Measurements from ENCODE around the gene LYPD5. TPM values are rescaled to one million over a fixed set of nuclear protein-coding genes. Genes with fewer than 3 reads are reported as not detected.

LYPD5 gene
- 1 to 10 TPM in 2 of 3 donors, under 1 TPM in 1; 0.61 to 4.8 (median 3.9) TPM for total RNA-seq
- long read RNA-seq, donor 1, partial matches to known transcripts, result 0 of 3 reads
- long read RNA-seq, donor 1, other reads (novel, unspliced or antisense), result 0 of 3 reads
- long read RNA-seq, donor 2, partial matches to known transcripts, result 0 of 9 reads
- long read RNA-seq, donor 2, other reads (novel, unspliced or antisense), result 2 of 9 reads

- ATAC-seq (no peak), DNase-seq (no peak)
- no peak for TF ChIP-seq CTCF (IDR thresholded peaks at IDR 0.05)
- Histone ChIP-seq H3K36me3 (ENCODE audit: low read depth) (no peaks in the 10 kb centered on the region), H3K4me1 (ENCODE audit: low read depth) (peaks cover 4% of the 10 kb centered on the region), H3K4me3 (no peak within 1 kb of the TSS), H3K9me3 (no peaks in the 10 kb centered on the region)
- intact Hi-C loops (cut with DNase I, micrococcal nuclease), result no loop called here
Measured at GRCh38 chr19:43802216-43802951, at the start of gene LYPD5. LYPD5 (minus strand) TSS chr19:43802447; CDS start chr19:43802380, 67 bp downstream.

- H3K9me3 ChIP-seq, result peaks cover 100% of the 10 kb centered on the region
- H3K4me3 ChIP-seq, result no peak overlapping the region
- no peak for ATAC-seq
- no peaks in the 10 kb centered on the region for H3K36me3 ChIP-seq (ENCODE audit: low read depth)
- DNase-seq, result no peak
- no peaks in the 10 kb centered on the region for H3K4me1 ChIP-seq (ENCODE audit: low read depth)
- intact Hi-C loops (cut with DNase I, micrococcal nuclease), result no loop called here
- TF ChIP-seq CTCF (IDR thresholded peaks at IDR 0.05), result no peak
Measured at GRCh38 chr19:43848821-43849220, 46.6 kb upstream of the LYPD5 start.

- intact Hi-C loops (cut with DNase I, micrococcal nuclease), result no loop called here
- TF ChIP-seq CTCF (IDR thresholded peaks at IDR 0.05), result no peak
- H3K36me3 ChIP-seq (ENCODE audit: low read depth), result peaks cover 4% of the 10 kb centered on the region
- DNase-seq, result no peak
- ATAC-seq, result no peak
- H3K4me3 ChIP-seq, result no peak overlapping the region
- H3K4me1 ChIP-seq (ENCODE audit: low read depth), result no peaks in the 10 kb centered on the region
- H3K9me3 ChIP-seq, result peaks cover 100% of the 10 kb centered on the region
Measured at GRCh38 chr19:43847884-43848283, 45.6 kb upstream of the LYPD5 start.

GRCh38 chr19:43847246-43847645, 45.0 kb upstream of the LYPD5 start:
- intact Hi-C loops (cut with DNase I, micrococcal nuclease), result no loop called here
- Histone ChIP-seq H3K9me3 (peaks cover 100% of the 10 kb centered on the region), H3K4me1 (ENCODE audit: low read depth) (no peaks in the 10 kb centered on the region), H3K4me3 (no peak overlapping the region), H3K36me3 (ENCODE audit: low read depth) (peaks cover 9% of the 10 kb centered on the region)
- no peak for TF ChIP-seq CTCF (IDR thresholded peaks at IDR 0.05)
- DNase-seq, result no peak
- no peak for ATAC-seq

GRCh38 chr19:43842007-43842406, 39.8 kb upstream of the LYPD5 start:
- Histone ChIP-seq H3K9me3 (peaks cover 98% of the 10 kb centered on the region), H3K4me3 (no peak overlapping the region), H3K4me1 (ENCODE audit: low read depth) (no peaks in the 10 kb centered on the region), H3K36me3 (ENCODE audit: low read depth) (peaks cover 30% of the 10 kb centered on the region)
- intact Hi-C loops (cut with DNase I, micrococcal nuclease), result no loop called here
- ATAC-seq (no peak), DNase-seq (no peak)
- no peak for TF ChIP-seq CTCF (IDR thresholded peaks at IDR 0.05)

All from mucosa of descending colon (tissue), 3 donors.